ENCODE results near the gene LMAN2. TPM values are rescaled to one million over a fixed set of nuclear protein-coding genes. Genes with fewer than 3 reads are reported as not detected.

The LMAN2 gene
- total RNA-seq, 4 donors from 2014 or later, result 119 to 191 (median 160) TPM

- WGBS, result 100% methylated on average over 1 of the region's 7 CpGs
- Histone ChIP-seq H3K4me3 (no peak overlapping the region), H3K27me3 (no peaks in the 10 kb centered on the region), H3K36me3 (no peaks in the 10 kb centered on the region), H3K27ac (no peak overlapping the region), H3K9me3 (no peaks in the 10 kb centered on the region), H3K4me1 (peaks cover 26% of the 10 kb centered on the region)
- no peak for DNase-seq (ENCODE audit: low spot score in 2 of 2)
- TF ChIP-seq POLR2A (IDR thresholded peaks at IDR 0.05), result no peak
- no peak for TF ChIP-seq CTCF (IDR thresholded peaks at IDR 0.05)
- TF ChIP-seq POLR2AphosphoS5 (IDR thresholded peaks at IDR 0.05), result no peak
Measured at GRCh38 chr5:177315411-177315810, 36.1 kb downstream of the LMAN2 start.

GRCh38 chr5:177314376-177315342, 36.8 kb downstream of the LMAN2 start:
- WGBS, result 89% methylated on average over 12 of the region's 18 CpGs
- Histone ChIP-seq H3K27me3 (no peaks in the 10 kb centered on the region), H3K36me3 (no peaks in the 10 kb centered on the region), H3K9me3 (no peaks in the 10 kb centered on the region), H3K4me1 (peaks cover 31% of the 10 kb centered on the region), H3K27ac (no peak overlapping the region), H3K4me3 (no peak overlapping the region)
- TF ChIP-seq EP300 (IDR thresholded peaks at IDR 0.05), result no peak
- no peak for TF ChIP-seq CTCF (IDR thresholded peaks at IDR 0.05)
- no peak for DNase-seq (ENCODE audit: low spot score in 2 of 2)

- DNase-seq (ENCODE audit: low spot score in 2 of 2), result no peak
- Histone ChIP-seq H3K4me1 (peaks cover 34% of the 10 kb centered on the region), H3K36me3 (no peaks in the 10 kb centered on the region), H3K4me3 (no peak overlapping the region), H3K27ac (no peak overlapping the region), H3K9me3 (no peaks in the 10 kb centered on the region), H3K27me3 (no peaks in the 10 kb centered on the region)
- WGBS, result 93% methylated on average over 15 of the region's 15 CpGs
- TF ChIP-seq EP300 (IDR thresholded peaks at IDR 0.05) (no peak), POLR2AphosphoS5 (IDR thresholded peaks at IDR 0.05) (no peak), CTCF (IDR thresholded peaks at IDR 0.05) (no peak), POLR2A (IDR thresholded peaks at IDR 0.05) (no peak)
Measured at GRCh38 chr5:177313561-177314259, 37.8 kb downstream of the LMAN2 start.

- H3K9me3 ChIP-seq, result no peaks in the 10 kb centered on the region
- TF ChIP-seq POLR2AphosphoS5 (IDR thresholded peaks at IDR 0.05), result no peak
- TF ChIP-seq POLR2A (IDR thresholded peaks at IDR 0.05), result no peak
- TF ChIP-seq EP300 (IDR thresholded peaks at IDR 0.05), result no peak
- TF ChIP-seq CTCF (IDR thresholded peaks at IDR 0.05), result no peak
- H3K4me3 ChIP-seq, result peak overlapping the region; percentile 69
- H3K27me3 ChIP-seq, result no peaks in the 10 kb centered on the region
- H3K36me3 ChIP-seq, result peaks cover under 1% of the 10 kb centered on the region
- no peak for DNase-seq (ENCODE audit: low spot score in 2 of 2)
- WGBS, result 13% methylated on average over 13 of the region's 19 CpGs
- peaks cover 32% of the 10 kb centered on the region for H3K4me1 ChIP-seq
- H3K27ac ChIP-seq, result no peak overlapping the region
Measured at GRCh38 chr5:177312649-177313181, 38.8 kb downstream of the LMAN2 start.

Measured in suprapubic skin (tissue), 4 donors.